Esophagus squamous epithelium (tissue), 5 donors: ENCODE results near the gene APOBEC2. TPM values are rescaled to one million over a fixed set of nuclear protein-coding genes. Genes with fewer than 3 reads are reported as not detected.

Source experiments
- DNase-seq: peaks from one replicate; lab custom pipeline; 2025; lab: John Stamatoyannopoulos, UW
- H3K27ac ChIP-seq, 4 donors: fragments of 200-600 bp; sonication (generic); one replicate each; pipeline ENCODE4 v1.5.1; 2016 to 2019; ENCODE audit warnings: mild to moderate bottlenecking in 1 of 4
- H3K27me3 ChIP-seq, 4 donors: fragments of 200-600 bp; sonication (generic); 1 replicate in 3 of 4; 2 replicates in 1 of 4; pipeline versions ENCODE4 v1.5.1 to v1.6.0; 2017 to 2021; ENCODE audit warnings: antibody characterized with exemption in 1 of 4
- H3K36me3 ChIP-seq, 3 donors: fragments of 200-600 bp; sonication (generic); one replicate each; pipeline ENCODE4 v1.5.1; 2016 to 2019
- H3K4me1 ChIP-seq, 3 donors: fragments of 200-600 bp; sonication (generic); one replicate each; pipeline ENCODE4 v1.5.1; 2017 to 2019
- H3K4me3 ChIP-seq, 4 donors: fragments of 200-600 bp; sonication (generic); 1 replicate in 3 of 4; 2 replicates in 1 of 4; pipeline ENCODE4 v1.5.1; 2016 to 2019; ENCODE audit warnings: mild to moderate bottlenecking in 2 of 4, moderate library complexity in 1 of 4
- H3K9me3 ChIP-seq, 3 donors: fragments of 200-600 bp; sonication (generic); one replicate each; pipeline ENCODE4 v1.5.1; 2016 to 2019
- CTCF ChIP-seq, 6 experiments: fragments of 450-650 bp in 4 of 6; fragments of 200-600 bp in 2 of 6; sonication (generic) in 2 of 6; IDR thresholded peaks; one replicate each; pipeline ENCODE4 v1.5.1; 2016 to 2019; ENCODE audit warnings: antibody characterized with exemption in 6 of 6, mild to moderate bottlenecking in 4 of 6, moderate library complexity in 4 of 6
- POLR2A ChIP-seq, 4 donors: fragments of 450-650 bp; IDR thresholded peaks; one replicate each; pipeline ENCODE4 v1.6.1; 2017; ENCODE audit warnings: antibody characterized with exemption in 4 of 4, mild to moderate bottlenecking in 4 of 4, moderate library complexity in 3 of 4
- WGBS, 2 donors: methylation state at CpG; one replicate each; pipeline ENCODE4 v1.1.5; 2018; 5-methylcytosine and 5-hydroxymethylcytosine counted together
- intact Hi-C: fragments of 100-400 bp; cut with DNase I; formaldehyde crosslinking; loops from one replicate; pipeline ENCODE4 v1.15.0; 2022
- total RNA-seq, 4 donors: library from RNA; depleted of rRNA; stranded (reverse); fragments of >200 nt; gene quantifications; one replicate each; pipeline ENCODE4 v1.1.0, GENCODE V29; 2016
- donor health status: DM: yes; HTN: yes; CAD: no.

APOBEC2 gene
- total RNA-seq, 4 donors from 2014 or later: 2.2 TPM; not detected in 3

GRCh38 chr6:41059556-41059955 lies 6.6 kb downstream of the APOBEC2 start:
- no peak for DNase-seq
- peaks cover 0 to 32% (median 3%) of the 10 kb centered on the region in 3 donors for H3K36me3 ChIP-seq
- TF ChIP-seq POLR2A (IDR thresholded peaks at IDR 0.05) (no peak), CTCF (IDR thresholded peaks at IDR 0.05) (no peak)
- intact Hi-C loops: no loop called here
- no peak overlapping the region for H3K4me3 ChIP-seq
- no peak overlapping the region for H3K27ac ChIP-seq
- no peaks in the 10 kb centered on the region for H3K27me3 ChIP-seq
- H3K4me1 ChIP-seq: peaks cover under 1 to 28% (median 13%) of the 10 kb centered on the region in 3 donors
- no peaks in the 10 kb centered on the region for H3K9me3 ChIP-seq
- WGBS, 2 donors: 41 to 44% methylated on average over 1 of the region's 1 CpG

DNA sequence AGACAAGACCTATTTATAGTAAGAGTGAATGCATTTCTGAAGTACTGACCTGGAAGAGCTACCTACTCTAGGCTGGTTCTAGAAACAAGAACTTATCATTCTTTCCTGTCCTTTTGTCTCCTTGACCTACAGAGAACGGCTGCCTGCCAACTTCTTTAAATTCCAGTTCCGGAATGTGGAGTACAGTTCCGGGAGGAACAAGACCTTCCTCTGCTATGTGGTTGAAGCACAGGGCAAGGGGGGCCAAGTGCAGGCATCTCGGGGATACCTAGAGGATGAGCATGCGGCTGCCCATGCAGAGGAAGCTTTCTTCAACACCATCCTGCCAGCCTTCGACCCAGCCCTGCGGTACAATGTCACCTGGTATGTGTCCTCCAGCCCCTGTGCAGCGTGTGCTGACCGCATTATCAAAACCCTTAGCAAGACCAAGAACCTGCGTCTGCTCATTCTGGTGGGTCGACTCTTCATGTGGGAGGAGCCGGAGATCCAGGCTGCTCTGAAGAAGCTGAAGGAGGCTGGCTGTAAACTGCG lies 8.3 kb downstream of the APOBEC2 start:
- Histone ChIP-seq H3K27ac (no peak overlapping the region), H3K4me3 (no peak overlapping the region), H3K27me3 (no peaks in the 10 kb centered on the region), H3K4me1 (peaks cover 4 to 28% (median 13%) of the 10 kb centered on the region in 3 donors), H3K9me3 (no peaks in the 10 kb centered on the region), H3K36me3 (peaks cover 0 to 47% (median 3%) of the 10 kb centered on the region in 3 donors)
- TF ChIP-seq CTCF (IDR thresholded peaks at IDR 0.05): no peak
- no peak for TF ChIP-seq POLR2A (IDR thresholded peaks at IDR 0.05)
- 59 to 89% methylated on average over 5 to 10 of the region's 13 CpGs for WGBS, 2 donors
- no peak for DNase-seq
- intact Hi-C loops: no loop called here

DNA sequence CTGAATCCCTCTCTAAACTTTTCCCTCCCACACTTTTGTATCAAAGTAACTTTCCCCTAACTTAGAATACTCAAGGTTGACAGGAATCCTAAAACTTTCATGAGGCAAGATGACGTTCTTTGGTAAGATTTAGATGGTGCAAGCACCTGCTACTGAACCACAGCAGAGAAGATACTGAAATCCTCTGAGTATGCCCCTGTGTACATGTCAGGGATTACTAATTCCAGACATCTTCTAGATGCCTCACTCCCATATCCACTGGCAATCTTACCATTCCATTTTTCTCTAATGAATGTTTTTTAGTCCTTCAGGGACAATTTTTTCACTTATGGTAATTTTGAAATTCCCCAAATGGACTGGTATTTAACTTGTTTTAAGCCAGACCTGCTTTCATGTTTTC lies 9.1 kb downstream of the APOBEC2 start:
- TF ChIP-seq CTCF (IDR thresholded peaks at IDR 0.05) (no peak), POLR2A (IDR thresholded peaks at IDR 0.05) (no peak)
- Histone ChIP-seq H3K4me1 (peaks cover 4 to 28% (median 13%) of the 10 kb centered on the region in 3 donors), H3K9me3 (no peaks in the 10 kb centered on the region), H3K27ac (no peak overlapping the region), H3K36me3 (peaks cover 0 to 46% (median 3%) of the 10 kb centered on the region in 3 donors), H3K4me3 (no peak overlapping the region), H3K27me3 (no peaks in the 10 kb centered on the region)
- 78 to 95% methylated on average over 1 of the region's 1 CpG for WGBS, 2 donors
- intact Hi-C loops: no loop called here
- DNase-seq: no peak

GRCh38 chr6:41063884-41064285 lies 10.9 kb downstream of the APOBEC2 start:
- no peaks in the 10 kb centered on the region for H3K9me3 ChIP-seq
- intact Hi-C loops: no loop called here
- DNase-seq: no peak
- H3K4me3 ChIP-seq: no peak overlapping the region
- no peak for TF ChIP-seq CTCF (IDR thresholded peaks at IDR 0.05)
- TF ChIP-seq POLR2A (IDR thresholded peaks at IDR 0.05): no peak
- no peaks in the 10 kb centered on the region for H3K27me3 ChIP-seq
- H3K27ac ChIP-seq: no peak overlapping the region
- H3K4me1 ChIP-seq: peaks cover 4 to 28% (median 9%) of the 10 kb centered on the region in 3 donors
- WGBS, 2 donors: 68 to 86% methylated on average over 2 of the region's 2 CpGs
- H3K36me3 ChIP-seq: peaks cover 0 to 61% (median 3%) of the 10 kb centered on the region in 3 donors

- Histone ChIP-seq H3K4me1 (peaks cover 0 to 19% (median 4%) of the 10 kb centered on the region in 3 donors), H3K36me3 (peaks cover 0 to 71% (median 3%) of the 10 kb centered on the region in 3 donors), H3K27ac (no peak overlapping the region), H3K4me3 (no peak overlapping the region), H3K27me3 (no peaks in the 10 kb centered on the region), H3K9me3 (no peaks in the 10 kb centered on the region)
- 71 to 74% methylated on average over 5 of the region's 5 CpGs for WGBS, 2 donors
- TF ChIP-seq CTCF (IDR thresholded peaks at IDR 0.05): no peak
- TF ChIP-seq POLR2A (IDR thresholded peaks at IDR 0.05): no peak
- intact Hi-C loops: no loop called here
- DNase-seq: no peak
Observed at GRCh38 chr6:41064841-41065240, 11.8 kb downstream of the APOBEC2 start.
